Erythroblast (primary cell): Measurements from ENCODE around the gene MPPED1.

Experiments
- GATA1 ChIP-seq: IDR thresholded peaks from 2 replicates; pipeline ENCODE4 v1.6.1; 2011; ENCODE audit warnings: low read depth, mild to moderate bottlenecking, control low read depth, low read length, moderate library complexity
- POLR2A ChIP-seq: IDR thresholded peaks from 2 replicates; pipeline ENCODE4 v1.6.1; 2011; ENCODE audit warnings: mild to moderate bottlenecking, low read length

- no peak for TF ChIP-seq POLR2A
- no peak for TF ChIP-seq GATA1
Measured at GRCh38 chr22:43553451-43554258, 141.8 kb downstream of the MPPED1 start.
